ENCODE results near the gene PEAK1. TPM values are rescaled to one million over a fixed set of nuclear protein-coding genes. Genes with fewer than 3 reads are reported as not detected.

PEAK1 gene
- total and polyA plus RNA-seq, 10 of the 15 experiments (the other 5 are each of a cell fraction or from before 2014, with no cell fraction given) = 0.62 to 24.2 (median 11.2) TPM

DNA sequence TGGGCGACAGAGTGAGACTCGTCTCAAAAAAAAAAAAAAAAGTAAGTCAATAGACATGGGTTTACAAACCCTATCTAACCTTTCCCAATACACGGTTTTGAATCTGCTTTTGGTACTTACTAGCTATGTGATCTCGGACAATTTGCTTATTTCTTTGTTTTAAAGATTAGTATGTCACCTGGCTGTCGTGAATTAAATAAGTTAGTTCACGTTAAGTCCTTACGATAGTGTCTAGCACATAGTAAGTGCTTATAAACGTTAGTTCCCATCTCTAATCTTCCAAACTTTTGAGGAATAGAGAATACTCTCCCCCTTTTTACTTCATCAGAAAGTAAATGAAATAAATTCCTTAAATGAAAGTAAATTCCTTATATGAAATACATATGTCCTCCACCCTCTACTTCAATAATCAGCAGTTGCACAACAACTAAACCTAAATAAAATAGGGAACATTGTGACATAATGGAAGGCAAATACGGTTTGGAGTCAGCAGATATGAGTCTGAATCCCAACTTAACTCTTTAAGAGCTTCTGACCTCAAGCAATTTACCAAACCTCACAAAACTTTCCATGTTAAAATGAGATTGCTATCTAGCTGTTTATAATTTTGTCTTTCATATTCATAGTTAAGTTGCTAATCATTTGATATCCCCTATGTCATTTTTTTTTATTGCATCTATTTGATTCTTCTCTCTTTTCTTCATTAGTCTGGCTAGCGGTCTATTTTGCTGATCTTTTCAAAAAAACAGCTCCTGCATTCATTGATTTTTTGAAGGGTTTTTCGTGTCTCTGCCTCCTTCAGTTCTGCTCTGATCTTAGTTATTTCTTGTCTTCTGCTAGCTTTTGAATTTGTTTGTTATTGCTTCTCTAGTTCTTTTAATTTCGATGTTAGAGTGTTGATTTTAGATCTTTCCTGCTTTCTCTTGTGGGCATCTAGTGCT, 134.6 kb downstream of the PEAK1 start (continued):
- TF ChIP-seq, protein P1, sequence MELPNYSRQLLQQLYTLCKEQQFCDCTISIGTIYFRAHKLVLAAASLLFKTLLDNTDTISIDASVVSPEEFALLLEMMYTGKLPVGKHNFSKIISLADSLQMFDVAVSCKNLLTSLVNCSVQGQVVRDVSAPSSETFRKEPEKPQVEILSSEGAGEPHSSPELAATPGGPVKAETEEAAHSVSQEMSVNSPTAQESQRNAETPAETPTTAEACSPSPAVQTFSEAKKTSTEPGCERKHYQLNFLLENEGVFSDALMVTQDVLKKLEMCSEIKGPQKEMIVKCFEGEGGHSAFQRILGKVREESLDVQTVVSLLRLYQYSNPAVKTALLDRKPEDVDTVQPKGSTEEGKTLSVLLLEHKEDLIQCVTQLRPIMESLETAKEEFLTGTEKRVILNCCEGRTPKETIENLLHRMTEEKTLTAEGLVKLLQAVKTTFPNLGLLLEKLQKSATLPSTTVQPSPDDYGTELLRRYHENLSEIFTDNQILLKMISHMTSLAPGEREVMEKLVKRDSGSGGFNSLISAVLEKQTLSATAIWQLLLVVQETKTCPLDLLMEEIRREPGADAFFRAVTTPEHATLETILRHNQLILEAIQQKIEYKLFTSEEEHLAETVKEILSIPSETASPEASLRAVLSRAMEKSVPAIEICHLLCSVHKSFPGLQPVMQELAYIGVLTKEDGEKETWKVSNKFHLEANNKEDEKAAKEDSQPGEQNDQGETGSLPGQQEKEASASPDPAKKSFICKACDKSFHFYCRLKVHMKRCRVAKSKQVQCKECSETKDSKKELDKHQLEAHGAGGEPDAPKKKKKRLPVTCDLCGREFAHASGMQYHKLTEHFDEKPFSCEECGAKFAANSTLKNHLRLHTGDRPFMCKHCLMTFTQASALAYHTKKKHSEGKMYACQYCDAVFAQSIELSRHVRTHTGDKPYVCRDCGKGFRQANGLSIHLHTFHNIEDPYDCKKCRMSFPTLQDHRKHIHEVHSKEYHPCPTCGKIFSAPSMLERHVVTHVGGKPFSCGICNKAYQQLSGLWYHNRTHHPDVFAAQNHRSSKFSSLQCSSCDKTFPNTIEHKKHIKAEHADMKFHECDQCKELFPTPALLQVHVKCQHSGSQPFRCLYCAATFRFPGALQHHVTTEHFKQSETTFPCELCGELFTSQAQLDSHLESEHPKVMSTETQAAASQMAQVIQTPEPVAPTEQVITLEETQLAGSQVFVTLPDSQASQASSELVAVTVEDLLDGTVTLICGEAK (IDR thresholded peaks at IDR 0.05; ENCODE audit: borderline replicate concordance) = no peak
- TF ChIP-seq NR2C1 (IDR thresholded peaks at IDR 0.05) = no peak
- TF ChIP-seq TCF7 (IDR thresholded peaks at IDR 0.05; ENCODE audit: borderline replicate concordance) = no peak
- no peak for TF ChIP-seq BCL11A (IDR thresholded peaks at IDR 0.05; ENCODE audit: low read depth, low read length)
- no peak for TF ChIP-seq CBX3 (IDR thresholded peaks at IDR 0.05; ENCODE audit: borderline replicate concordance, low read depth)
- no peak for TF ChIP-seq MTA3 (IDR thresholded peaks at IDR 0.05; ENCODE audit: borderline replicate concordance, low read length)

DNA sequence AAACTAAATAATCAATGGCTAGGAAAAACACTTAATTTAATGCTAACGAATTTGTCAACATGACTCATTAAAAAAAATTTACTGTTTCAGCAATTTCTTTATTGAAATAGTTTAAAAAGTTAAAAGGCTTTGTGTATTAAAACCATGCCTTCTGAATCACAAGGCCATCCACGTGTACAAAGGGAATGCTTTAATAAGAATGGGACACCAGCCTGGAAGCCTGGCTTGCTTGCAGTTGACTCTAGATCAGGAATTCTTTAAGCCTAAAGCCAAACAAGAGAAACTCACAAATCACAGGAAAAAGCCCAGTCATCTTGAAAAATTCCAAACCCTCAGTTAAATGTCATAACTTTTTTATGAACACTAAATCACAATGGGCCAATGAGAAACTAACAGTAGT, 137.6 kb downstream of the PEAK1 start:
- WGBS (ENCODE audit: insufficient coverage, insufficient replicate concordance, low lambda C conversion rate, missing lambda C conversion rate) = 96% methylated on average over 2 of the region's 2 CpGs
- Histone ChIP-seq H3K4me2 (ENCODE audit: control insufficient read depth, insufficient read depth) (no peak overlapping the region), H3K79me2 (ENCODE audit: control insufficient read depth, insufficient read depth, low read length) (no peaks in the 10 kb centered on the region), H3K9ac (ENCODE audit: control insufficient read depth, insufficient read depth, low read length) (no peak overlapping the region), H3K27me3 (replicated peaks in 1 of 2; ENCODE audit: control insufficient read depth in 2 of 2, insufficient read depth in 2 of 2, low read length in 1 of 2) (no peaks in the 10 kb centered on the region), H4K20me1 (ENCODE audit: control insufficient read depth, insufficient read depth) (no peaks in the 10 kb centered on the region), H3K27ac (ENCODE audit: control insufficient read depth, insufficient read depth) (no peak overlapping the region), H3K9me3 (replicated peaks; ENCODE audit: control insufficient read depth, insufficient read depth, low read length) (no peaks in the 10 kb centered on the region), H3K4me1 (ENCODE audit: control insufficient read depth, insufficient read depth, low read length) (no peaks in the 10 kb centered on the region), H3K4me3 (no peak overlapping the region), H2AFZ (ENCODE audit: control insufficient read depth, low read depth, low read length) (no peak overlapping the region), H3K36me3 (ENCODE audit: control insufficient read depth in 2 of 2, insufficient read depth in 2 of 2, low read length in 1 of 2) (no peaks in the 10 kb centered on the region)
- in situ Hi-C loops (cut with MboI) (no loop called here), intact Hi-C loops (cut with micrococcal nuclease; ENCODE audit: unreplicated experiment) (no loop called here)
- ATAC-seq = no peak
- no TSS peak for BruUV-seq (replicated peaks)
- no peak for DNase-seq (ENCODE audit: low read depth, low spot score)
- no peak for TF ChIP-seq POLR2AphosphoS5 (IDR thresholded peaks at IDR 0.05; ENCODE audit: low read length)
- TF ChIP-seq, protein P2, sequence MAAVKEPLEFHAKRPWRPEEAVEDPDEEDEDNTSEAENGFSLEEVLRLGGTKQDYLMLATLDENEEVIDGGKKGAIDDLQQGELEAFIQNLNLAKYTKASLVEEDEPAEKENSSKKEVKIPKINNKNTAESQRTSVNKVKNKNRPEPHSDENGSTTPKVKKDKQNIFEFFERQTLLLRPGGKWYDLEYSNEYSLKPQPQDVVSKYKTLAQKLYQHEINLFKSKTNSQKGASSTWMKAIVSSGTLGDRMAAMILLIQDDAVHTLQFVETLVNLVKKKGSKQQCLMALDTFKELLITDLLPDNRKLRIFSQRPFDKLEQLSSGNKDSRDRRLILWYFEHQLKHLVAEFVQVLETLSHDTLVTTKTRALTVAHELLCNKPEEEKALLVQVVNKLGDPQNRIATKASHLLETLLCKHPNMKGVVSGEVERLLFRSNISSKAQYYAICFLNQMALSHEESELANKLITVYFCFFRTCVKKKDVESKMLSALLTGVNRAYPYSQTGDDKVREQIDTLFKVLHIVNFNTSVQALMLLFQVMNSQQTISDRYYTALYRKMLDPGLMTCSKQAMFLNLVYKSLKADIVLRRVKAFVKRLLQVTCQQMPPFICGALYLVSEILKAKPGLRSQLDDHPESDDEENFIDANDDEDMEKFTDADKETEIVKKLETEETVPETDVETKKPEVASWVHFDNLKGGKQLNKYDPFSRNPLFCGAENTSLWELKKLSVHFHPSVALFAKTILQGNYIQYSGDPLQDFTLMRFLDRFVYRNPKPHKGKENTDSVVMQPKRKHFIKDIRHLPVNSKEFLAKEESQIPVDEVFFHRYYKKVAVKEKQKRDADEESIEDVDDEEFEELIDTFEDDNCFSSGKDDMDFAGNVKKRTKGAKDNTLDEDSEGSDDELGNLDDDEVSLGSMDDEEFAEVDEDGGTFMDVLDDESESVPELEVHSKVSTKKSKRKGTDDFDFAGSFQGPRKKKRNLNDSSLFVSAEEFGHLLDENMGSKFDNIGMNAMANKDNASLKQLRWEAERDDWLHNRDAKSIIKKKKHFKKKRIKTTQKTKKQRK (IDR thresholded peaks at IDR 0.05; ENCODE audit: low read depth, low read length) = no peak
- TF ChIP-seq TAF1 (IDR thresholded peaks at IDR 0.05; ENCODE audit: borderline replicate concordance, low read depth, low read length) = no peak
- TF ChIP-seq, protein P3, sequence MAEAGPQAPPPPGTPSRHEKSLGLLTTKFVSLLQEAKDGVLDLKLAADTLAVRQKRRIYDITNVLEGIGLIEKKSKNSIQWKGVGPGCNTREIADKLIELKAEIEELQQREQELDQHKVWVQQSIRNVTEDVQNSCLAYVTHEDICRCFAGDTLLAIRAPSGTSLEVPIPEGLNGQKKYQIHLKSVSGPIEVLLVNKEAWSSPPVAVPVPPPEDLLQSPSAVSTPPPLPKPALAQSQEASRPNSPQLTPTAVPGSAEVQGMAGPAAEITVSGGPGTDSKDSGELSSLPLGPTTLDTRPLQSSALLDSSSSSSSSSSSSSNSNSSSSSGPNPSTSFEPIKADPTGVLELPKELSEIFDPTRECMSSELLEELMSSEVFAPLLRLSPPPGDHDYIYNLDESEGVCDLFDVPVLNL (IDR thresholded peaks at IDR 0.05; ENCODE audit: low read depth, low read length) = no peak
- no peak for TF ChIP-seq NFIC (IDR thresholded peaks at IDR 0.05; ENCODE audit: low read depth, low read length)
- TF ChIP-seq TARDBP (IDR thresholded peaks at IDR 0.05; ENCODE audit: borderline replicate concordance) = no peak
- ChIA-PET CTCF (interaction anchor here (0.7 to 1.1 kb wide), 2 partner anchors 10 to 232 kb away, joined by 3 read pairs; no protein-coding TSS in a partner anchor), RAD21 (ENCODE audit: unreplicated experiment) (interaction anchor here (0.9 kb wide), 1 partner anchor 95 kb away, joined by 3 read pairs; no protein-coding TSS in a partner anchor), SMC1A (ENCODE audit: uncharacterized antibody, unreplicated experiment) (interaction anchor here (0.7 to 1.9 kb wide), 6 partner anchors 8 to 139 kb away, joined by 3 to 7 read pairs (median 4); partner anchors contain the start of gene HMG20A), POLR2A (interaction anchor here (0.8 kb wide), 1 partner anchor 15 kb away, joined by 4 read pairs; no protein-coding TSS in a partner anchor)
- FAIRE-seq = no peak

Measured in GM12878 (cell line).